Mucosa of descending colon (tissue), 3 donors: ENCODE results near the gene HSD17B7. TPM values are rescaled to one million over a fixed set of nuclear protein-coding genes. Genes with fewer than 3 reads are reported as not detected.

Experiments used
- ATAC-seq: fragments of 200-7000 bp; cut with Tn5 transposase; one replicate; pipeline ENCODE4 v1.9.1; 2020; ENCODE audit warnings: mild to moderate bottlenecking, moderate library complexity
- DNase-seq, 3 donors: peaks; one replicate each; pipeline ENCODE4 v3.0.0-alpha.2; 2020
- H3K36me3 ChIP-seq: fragments of 200-600 bp; one replicate; pipeline ENCODE4 v1.8.0; 2021; ENCODE audit warnings: low read depth, mild to moderate bottlenecking
- H3K4me1 ChIP-seq: fragments of 200-600 bp; one replicate; pipeline ENCODE4 v1.8.0; 2021; ENCODE audit warnings: low read depth, mild to moderate bottlenecking
- H3K4me3 ChIP-seq: fragments of 200-600 bp; one replicate; pipeline ENCODE4 v1.8.0; 2021; ENCODE audit warnings: mild to moderate bottlenecking
- H3K9me3 ChIP-seq: fragments of 200-600 bp; one replicate; pipeline ENCODE4 v1.8.0; 2021; ENCODE audit warnings: mild to moderate bottlenecking
- CTCF ChIP-seq: fragments of 200-600 bp; IDR thresholded peaks from one replicate; pipeline ENCODE4 v1.8.0; 2022; ENCODE audit warnings: antibody characterized with exemption, mild to moderate bottlenecking
- intact Hi-C, 2 donors: fragments of 100-400 bp; cut with DNase I in 1 of 2; cut with micrococcal nuclease in 1 of 2; formaldehyde crosslinking; loops; one replicate each; pipeline versions ENCODE4 v1.11.0 to v1.11.1; 2022; cut with DNase I, micrococcal nuclease
- total RNA-seq, 3 donors: library from RNA; stranded (reverse); fragmentation: NEBNext Ultra II Directional in 2 of 3; extraction: Animal tissue kit (Norgen Biotek cat#: 25700) in 2 of 3; gene quantifications; one replicate each; pipeline versions ENCODE4 v1.2.1 to v1.2.4, GENCODE V29; 2021 to 2023
- donor health status: DM: no; HTN: no; CAD: no; lungs with moderate emphysema.
- donor health status: DM: no; HTN: no; CAD: no.
- donor health status: DM: no; HTN: yes; CAD: no.

Gene HSD17B7
- total RNA-seq, 3 donors from 2014 or later, result 20.8 to 22.2 (median 21.3) TPM

DNA sequence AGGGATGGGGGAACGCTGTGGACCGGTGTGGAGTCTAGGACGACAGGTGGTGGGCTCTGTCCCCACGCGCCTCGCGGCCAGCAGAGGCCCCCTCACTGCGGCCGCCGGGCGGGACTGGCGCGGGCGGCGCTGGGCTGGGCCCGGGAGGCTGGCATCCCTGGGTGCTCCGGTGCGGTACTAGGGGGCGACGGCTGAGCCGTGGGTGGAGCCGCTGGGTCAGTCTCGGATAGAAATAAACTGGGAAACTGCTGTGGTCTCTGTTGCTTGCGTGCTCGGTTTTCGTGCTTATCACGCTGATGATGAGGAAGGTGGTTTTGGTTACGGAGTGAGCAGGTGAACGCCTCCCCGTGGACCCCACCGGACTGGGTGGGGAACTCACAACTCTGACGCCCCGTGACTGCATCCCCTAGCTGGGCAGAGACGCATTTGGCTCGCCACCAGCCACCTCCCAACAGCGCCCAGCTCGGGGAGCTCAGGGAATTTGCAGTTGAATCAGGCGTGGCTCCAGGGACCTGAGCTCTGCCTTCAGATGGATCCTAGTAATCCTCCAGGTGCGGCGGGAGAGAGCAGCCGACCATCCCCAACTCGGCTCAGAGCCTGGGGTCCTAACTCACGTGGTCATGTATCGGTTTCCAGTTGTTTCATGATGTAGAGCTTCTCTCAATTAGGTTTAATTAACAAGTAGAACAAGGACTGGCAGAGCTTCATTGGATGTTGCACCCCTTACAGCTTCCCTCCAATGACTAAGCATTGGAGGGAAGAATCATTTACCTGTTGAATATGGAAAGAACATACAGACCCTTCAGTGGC is 32.1 kb downstream of the HSD17B7 start:
- peak; percentile 38 for ATAC-seq

DNA sequence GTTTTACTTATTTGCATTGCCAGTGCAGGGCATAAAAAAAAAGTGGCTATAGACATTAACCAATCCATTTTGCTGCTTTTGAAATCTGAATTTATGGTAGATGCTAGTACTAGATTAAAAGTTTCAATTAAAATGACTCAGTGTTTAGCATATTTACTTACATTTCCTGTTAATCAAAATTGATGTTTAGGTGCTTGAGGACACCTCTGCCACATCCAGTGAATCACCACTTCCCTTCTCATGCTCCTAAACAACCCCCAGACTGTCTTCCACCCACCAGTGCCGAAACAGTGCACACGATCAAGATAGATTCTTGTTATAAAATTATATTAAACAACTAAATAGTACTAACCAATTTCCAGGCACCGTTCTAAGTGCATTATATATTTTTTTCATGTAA is 32.7 kb downstream of the HSD17B7 start:
- intact Hi-C loops, result no loop called here
- H3K36me3 ChIP-seq, result no peaks in the 10 kb centered on the region
- no peak overlapping the region for H3K4me3 ChIP-seq
- H3K4me1 ChIP-seq, result no peaks in the 10 kb centered on the region
- H3K9me3 ChIP-seq, result no peaks in the 10 kb centered on the region
- no peak for DNase-seq
- TF ChIP-seq CTCF, result no peak
- no peak for ATAC-seq

More for the DNA sequence above, 32.1 kb downstream of the HSD17B7 start:
- Histone ChIP-seq H3K4me3 (no peak overlapping the region), H3K4me1 (no peaks in the 10 kb centered on the region), H3K9me3 (no peaks in the 10 kb centered on the region), H3K36me3 (no peaks in the 10 kb centered on the region)
- intact Hi-C loops, result no loop called here
- DNase-seq, result peak in 2 of 3 donors; percentile 4 to 21
- TF ChIP-seq CTCF, result no peak

DNA sequence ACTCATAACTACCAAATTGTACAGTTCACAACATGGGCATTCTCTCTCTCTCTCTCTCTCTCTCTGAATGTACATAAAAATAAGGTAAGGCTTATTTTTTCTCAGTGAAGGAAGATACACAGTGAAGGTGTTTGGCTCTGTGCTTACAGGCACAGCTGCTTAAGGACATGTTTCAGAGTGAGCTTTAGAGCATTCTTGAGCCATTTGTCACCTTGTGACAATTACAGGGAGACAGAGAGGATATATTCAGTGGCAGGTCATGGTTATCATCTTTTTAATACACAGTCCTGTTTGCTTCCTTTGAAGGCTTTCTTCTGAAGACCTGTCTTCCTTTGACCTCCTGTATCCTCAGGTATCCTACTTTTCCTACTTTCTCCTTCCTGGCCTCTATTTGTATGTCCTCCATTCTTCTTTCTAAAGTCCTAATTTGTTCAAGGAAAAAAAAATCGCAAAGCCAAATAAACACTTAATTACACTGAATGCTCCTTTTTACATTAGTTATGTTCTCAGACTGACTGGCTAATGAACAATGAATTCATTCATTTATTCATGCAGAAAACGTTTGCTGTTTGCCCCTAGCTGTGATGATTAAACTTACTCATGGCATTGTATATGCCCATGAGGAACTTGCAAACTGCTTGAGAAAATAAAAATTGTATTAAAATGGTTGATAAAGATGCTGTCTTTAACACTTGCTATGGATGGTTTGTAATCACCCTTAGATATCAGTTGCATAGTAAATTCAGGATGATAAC is 33.4 kb downstream of the HSD17B7 start:
- Histone ChIP-seq H3K9me3 (no peaks in the 10 kb centered on the region), H3K36me3 (no peaks in the 10 kb centered on the region), H3K4me3 (no peak overlapping the region), H3K4me1 (no peaks in the 10 kb centered on the region)
- intact Hi-C loops, result no loop called here
- no peak for TF ChIP-seq CTCF
- ATAC-seq (no peak), DNase-seq (no peak)

DNA sequence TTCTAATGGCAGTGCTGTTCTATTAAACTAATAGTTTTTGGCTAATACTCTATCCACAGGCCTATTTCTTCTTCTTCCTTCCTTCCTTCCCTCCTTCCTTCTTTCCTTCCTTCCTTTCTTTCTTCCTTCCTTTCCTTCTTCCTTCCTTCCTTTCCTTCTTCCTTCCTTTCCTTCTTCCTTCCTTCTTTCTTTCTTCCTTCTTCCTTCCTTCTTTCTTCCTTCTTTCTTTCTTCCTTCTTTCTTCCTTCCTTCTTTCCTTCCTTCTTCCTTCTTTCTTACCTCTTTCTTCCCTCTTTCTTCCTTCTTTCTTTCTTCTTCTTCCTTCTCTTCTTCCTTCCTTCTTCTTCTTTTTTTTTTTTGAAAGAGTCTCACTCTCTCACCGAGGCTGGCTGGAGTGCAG is 38.8 kb downstream of the HSD17B7 start:
- DNase-seq, result no peak
- no peak for TF ChIP-seq CTCF
- no peak for ATAC-seq
- H3K4me1 ChIP-seq, result no peaks in the 10 kb centered on the region
- H3K9me3 ChIP-seq, result no peaks in the 10 kb centered on the region
- no peaks in the 10 kb centered on the region for H3K36me3 ChIP-seq
- intact Hi-C loops, result no loop called here
- H3K4me3 ChIP-seq, result no peak overlapping the region

- H3K36me3 ChIP-seq, result no peaks in the 10 kb centered on the region
- ATAC-seq (no peak), DNase-seq (no peak)
- no peak for TF ChIP-seq CTCF
- intact Hi-C loops, result no loop called here
- H3K4me3 ChIP-seq, result no peak overlapping the region
- H3K9me3 ChIP-seq, result no peaks in the 10 kb centered on the region
- H3K4me1 ChIP-seq, result no peaks in the 10 kb centered on the region
Measured at GRCh38 chr1:162832470-162832869, 42.0 kb downstream of the HSD17B7 start.
